ENCODE data around the gene GABRP.
A peak's percentile ranks its signal among the peaks of the same experiment; 100 is the strongest.
"Not testable (repeated sequence)": the region's sequence is repeated elsewhere in the genome, so short reads cannot be mapped to it uniquely, and the experiment has no call there.

GABRP gene

GRCh38 chr5:170781946-170782345, 1.6 kb upstream of the GABRP start:
- H3K4me3 ChIP-seq (ENCODE audit: low read length): no peak overlapping the region
- no peak for DNase-seq (ENCODE audit: low read depth, low spot score)

DNA sequence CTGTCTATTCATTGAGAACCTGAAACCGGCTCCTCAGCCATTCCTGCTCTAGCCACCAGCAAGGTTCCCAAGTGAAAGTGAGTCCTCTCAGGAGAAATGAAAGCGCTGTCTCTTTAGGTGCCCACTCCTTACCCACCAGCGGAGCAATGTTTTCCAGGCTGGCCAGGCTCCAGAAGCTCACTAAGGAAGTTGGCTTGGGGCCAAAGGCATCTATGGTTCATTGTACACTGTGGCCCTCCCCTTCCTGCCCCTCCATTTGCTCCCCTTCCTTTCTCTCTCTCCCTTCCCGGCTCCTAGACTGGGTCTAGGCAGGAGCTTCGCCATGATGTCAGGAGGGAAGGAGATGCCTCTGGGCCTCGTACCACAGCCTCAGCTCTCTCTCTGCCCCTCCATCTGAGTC, 1.1 kb upstream of the GABRP start:
- no peak for DNase-seq (ENCODE audit: low read depth, low spot score)
- no peak overlapping the region for H3K4me3 ChIP-seq (ENCODE audit: low read length)

GRCh38 chr5:170785416-170785815, 1.9 kb downstream of the GABRP start:
- H3K4me3 ChIP-seq (ENCODE audit: low read length): no peak overlapping the region
- DNase-seq (ENCODE audit: low read depth, low spot score): no peak

- DNase-seq (ENCODE audit: low read depth, low spot score): no peak
Observed at GRCh38 chr5:170787216-170787615, 3.7 kb downstream of the GABRP start.

DNA sequence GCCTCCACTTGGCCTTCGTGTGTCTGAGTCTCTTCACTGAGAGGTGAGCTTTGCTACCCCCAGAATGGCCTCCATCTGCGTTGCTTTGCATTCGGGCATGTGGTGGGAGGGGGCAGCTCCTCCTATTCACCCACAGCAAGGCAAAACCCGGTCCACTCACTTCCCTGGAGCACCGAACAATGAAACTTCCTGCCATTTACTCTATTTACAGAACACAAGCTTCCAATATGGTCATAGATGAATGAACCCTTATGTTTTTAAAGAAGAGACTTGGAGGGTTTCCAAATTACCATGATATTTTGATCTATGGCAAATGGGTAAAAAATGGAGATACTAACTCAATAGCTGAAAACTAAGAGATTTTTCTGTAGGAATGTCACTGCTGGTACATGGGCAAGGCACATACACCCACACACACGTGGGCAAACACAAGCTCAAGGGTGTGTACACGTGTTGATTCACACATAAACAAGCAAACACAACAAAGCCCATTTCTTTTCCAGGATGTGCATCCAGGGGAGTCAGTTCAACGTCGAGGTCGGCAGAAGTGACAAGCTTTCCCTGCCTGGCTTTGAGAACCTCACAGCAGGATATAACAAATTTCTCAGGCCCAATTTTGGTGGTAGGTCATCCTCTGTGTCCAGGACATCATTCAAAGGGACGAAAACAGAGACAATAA, 5.2 kb downstream of the GABRP start:
- no peak for DNase-seq (ENCODE audit: low read depth, low spot score)

More at GRCh38 chr5:170787216-170787615, 3.7 kb downstream of the GABRP start:
- no peak overlapping the region for H3K4me3 ChIP-seq (ENCODE audit: low read length)

DNA sequence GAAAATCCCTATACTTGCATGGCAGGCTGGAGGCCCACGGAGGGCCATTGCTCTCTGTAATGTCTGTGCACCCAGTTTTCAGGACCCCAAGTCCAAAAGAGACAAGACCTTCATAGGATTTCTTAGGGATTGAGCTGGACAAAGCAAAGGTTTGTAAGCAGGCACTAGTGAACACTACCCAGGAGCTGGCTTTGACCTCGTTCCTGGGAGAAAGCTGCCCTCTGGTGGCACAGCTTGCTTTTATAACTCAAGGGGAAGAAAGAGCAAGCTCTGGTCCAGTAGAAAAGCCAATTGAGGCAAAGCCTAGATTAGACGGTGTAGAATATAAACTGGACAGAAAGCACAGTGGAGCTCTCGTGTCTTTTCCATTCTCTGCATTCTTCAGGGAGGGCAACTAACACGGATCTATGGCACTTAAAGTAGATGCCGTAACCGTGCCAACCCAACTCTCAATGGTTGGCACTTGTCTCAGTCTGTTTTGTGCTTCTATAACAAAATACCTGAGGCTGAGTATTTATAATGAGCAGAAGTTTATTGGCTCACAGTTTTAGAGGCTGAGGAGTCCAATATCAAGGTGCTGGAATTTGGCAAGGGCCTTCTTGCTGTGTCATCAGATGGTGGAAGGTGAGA, 7.9 kb downstream of the GABRP start:
- peak; percentile 17 for DNase-seq (ENCODE audit: low read depth, low spot score)
- H3K4me3 ChIP-seq (ENCODE audit: low read length): no peak overlapping the region

More for the DNA sequence above, 5.2 kb downstream of the GABRP start:
- H3K4me3 ChIP-seq (ENCODE audit: low read length): no peak overlapping the region

DNA sequence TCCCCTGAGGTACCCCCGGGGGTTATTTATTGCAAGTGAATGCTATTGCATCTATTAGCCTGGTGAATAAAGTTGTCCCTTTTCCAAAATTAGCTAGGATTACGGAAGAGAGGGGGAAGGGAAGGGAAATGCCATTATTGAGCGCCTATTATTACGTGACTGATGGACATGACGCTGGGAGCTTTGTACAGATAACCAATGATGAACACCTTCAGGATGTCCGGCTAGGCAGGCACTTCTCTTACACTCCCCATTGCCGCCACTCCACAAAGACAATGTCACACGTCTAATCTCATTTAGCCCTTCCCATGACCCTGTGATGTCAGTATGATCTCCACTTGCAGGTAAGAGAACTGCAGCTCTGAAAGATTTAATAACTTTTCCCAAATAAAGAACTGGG, 9.4 kb downstream of the GABRP start:
- DNase-seq (ENCODE audit: low read depth, low spot score): no peak
- H3K4me3 ChIP-seq (ENCODE audit: low read length): no peak overlapping the region

DNA sequence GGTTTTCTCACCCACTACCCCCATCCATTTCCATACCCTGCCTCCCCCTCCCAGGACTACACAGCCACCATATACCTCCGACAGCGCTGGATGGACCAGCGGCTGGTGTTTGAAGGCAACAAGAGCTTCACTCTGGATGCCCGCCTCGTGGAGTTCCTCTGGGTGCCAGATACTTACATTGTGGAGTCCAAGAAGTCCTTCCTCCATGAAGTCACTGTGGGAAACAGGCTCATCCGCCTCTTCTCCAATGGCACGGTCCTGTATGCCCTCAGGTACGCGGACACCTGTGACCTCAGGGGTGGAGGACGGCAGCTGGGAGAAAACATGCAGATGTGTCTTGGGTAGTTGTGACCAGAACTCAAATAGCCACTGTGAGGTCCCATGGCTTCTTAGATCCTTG, 11.6 kb downstream of the GABRP start:
- DNase-seq (ENCODE audit: low read depth, low spot score): no peak
- H3K4me3 ChIP-seq (ENCODE audit: low read length): no peak overlapping the region

- no peak overlapping the region for H3K4me3 ChIP-seq (ENCODE audit: low read length)
- DNase-seq (ENCODE audit: low read depth, low spot score): no peak
Observed at GRCh38 chr5:170805666-170806065, 22.1 kb downstream of the GABRP start.

DNA sequence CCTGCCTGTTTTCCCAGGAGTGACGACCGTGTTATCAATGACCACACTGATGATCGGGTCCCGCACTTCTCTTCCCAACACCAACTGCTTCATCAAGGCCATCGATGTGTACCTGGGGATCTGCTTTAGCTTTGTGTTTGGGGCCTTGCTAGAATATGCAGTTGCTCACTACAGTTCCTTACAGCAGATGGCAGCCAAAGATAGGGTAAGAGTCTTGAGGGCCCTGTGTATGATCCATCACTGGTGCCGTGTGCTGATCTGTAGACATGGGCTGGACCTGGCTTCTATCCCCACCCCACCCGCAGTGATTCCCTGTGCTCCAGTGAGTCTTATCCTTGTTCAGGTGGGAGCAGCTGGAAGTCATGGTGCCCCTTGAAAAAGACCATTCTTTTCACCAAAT, 26.0 kb downstream of the GABRP start:
- no peak overlapping the region for H3K4me3 ChIP-seq (ENCODE audit: low read length)
- no peak for DNase-seq (ENCODE audit: low read depth, low spot score)

GRCh38 chr5:170811719-170812118, 28.2 kb downstream of the GABRP start:
- H3K4me3 ChIP-seq (ENCODE audit: low read length): no peak overlapping the region
- DNase-seq (ENCODE audit: low read depth, low spot score): no peak

GRCh38 chr5:170813231-170813630, 29.7 kb downstream of the GABRP start:
- H3K4me3 ChIP-seq (ENCODE audit: low read length): no peak overlapping the region
- DNase-seq (ENCODE audit: low read depth, low spot score): no peak

DNA sequence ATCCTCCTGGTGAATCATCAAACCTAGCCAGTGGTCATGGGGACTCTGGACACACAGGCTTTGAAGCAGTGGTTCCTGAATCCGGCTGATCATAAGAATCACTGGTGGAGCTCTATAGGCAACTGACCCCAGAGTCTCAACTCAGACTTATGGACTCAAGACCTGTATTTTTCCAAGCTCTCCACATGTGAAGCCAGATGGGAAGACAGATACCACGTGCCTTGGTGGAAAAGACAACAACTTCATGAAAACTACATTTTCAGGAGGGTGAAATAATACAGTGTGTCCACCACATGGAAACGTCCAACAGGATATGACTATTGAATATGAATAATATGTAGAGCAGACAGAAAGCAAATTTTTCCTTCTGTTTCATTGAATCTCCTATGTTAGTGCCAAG, 33.7 kb downstream of the GABRP start:
- DNase-seq (ENCODE audit: low read depth, low spot score): no peak

DNA sequence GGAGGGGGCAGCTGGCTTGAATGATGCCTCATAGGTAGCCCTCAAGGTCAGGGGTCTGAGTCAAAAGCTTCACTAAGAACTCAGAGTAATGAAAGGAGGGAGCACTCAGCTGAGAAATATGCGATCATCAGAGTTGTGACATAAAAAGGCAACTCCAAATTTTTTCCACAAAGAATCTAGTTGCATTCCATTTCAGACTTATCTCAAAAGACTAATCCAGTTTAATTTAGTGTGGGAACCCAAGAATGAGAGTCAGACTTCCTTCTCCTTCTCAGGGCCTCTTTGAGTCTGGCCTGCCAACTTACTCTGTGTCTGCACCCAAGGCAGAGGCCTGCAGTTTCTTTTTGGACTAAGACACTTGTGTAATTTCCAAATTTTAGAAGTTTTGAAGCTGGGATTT, 34.7 kb downstream of the GABRP start:
- no peak overlapping the region for H3K4me3 ChIP-seq (ENCODE audit: low read length)
- no peak for DNase-seq (ENCODE audit: low read depth, low spot score)

More for the DNA sequence above, 33.7 kb downstream of the GABRP start:
- no peak overlapping the region for H3K4me3 ChIP-seq (ENCODE audit: low read length)

GRCh38 chr5:170819824-170820223, 36.3 kb downstream of the GABRP start:
- H3K4me3 ChIP-seq (ENCODE audit: low read length): no peak overlapping the region
- no peak for DNase-seq (ENCODE audit: low read depth, low spot score)

GRCh38 chr5:170821257-170821800, 37.8 kb downstream of the GABRP start:
- no peak for DNase-seq (ENCODE audit: low read depth, low spot score)
- H3K4me3 ChIP-seq (ENCODE audit: low read length): no peak overlapping the region

- no peak for DNase-seq (ENCODE audit: low read depth, low spot score)
- no peak overlapping the region for H3K4me3 ChIP-seq (ENCODE audit: low read length)
Observed at GRCh38 chr5:170826117-170826516, 42.6 kb downstream of the GABRP start.

DNA sequence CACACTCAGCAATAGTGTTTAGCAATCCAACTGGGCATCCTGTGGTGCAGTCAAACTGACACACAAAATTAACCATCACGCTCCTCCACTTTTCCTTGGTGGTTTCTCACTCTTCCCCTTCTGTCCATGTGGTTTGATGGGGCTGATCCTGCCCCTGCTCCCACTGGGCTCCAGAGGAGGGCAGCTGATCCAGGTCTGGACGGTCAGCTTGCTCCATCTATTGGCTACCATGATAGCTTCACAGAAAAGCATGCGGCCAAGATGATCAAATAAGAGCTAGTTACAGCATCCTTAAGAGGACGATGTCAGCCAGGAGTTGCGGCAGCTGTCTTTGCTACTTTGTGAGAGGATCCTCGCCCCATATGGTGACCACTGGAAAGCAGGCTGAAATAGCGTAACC, 48.7 kb downstream of the GABRP start:
- no peak for DNase-seq (ENCODE audit: low read depth, low spot score)
- no peak overlapping the region for H3K4me3 ChIP-seq (ENCODE audit: low read length)

GRCh38 chr5:170833981-170834380, 50.5 kb downstream of the GABRP start:
- DNase-seq (ENCODE audit: low read depth, low spot score); H3K4me3 ChIP-seq (ENCODE audit: low read length): not testable (repeated sequence)

DNA sequence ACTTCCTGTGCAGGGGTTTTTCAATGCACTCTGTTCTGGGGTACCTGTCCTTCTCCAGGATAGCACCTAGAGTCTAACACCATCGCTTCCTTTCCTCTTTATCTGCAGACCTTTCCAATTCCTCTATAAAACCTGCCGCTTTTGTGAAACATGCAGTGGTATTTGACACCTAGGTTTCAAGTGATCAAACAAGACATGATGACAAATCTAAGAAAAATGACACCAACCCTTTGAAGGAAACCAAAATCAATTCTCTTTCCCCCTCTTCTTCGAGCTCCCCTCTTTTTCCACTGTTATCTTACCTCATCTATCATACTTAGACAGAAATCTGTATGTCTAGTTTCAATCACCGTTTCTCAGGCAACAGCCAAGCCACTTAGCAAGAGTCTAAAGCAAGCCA, 52.7 kb downstream of the GABRP start:
- no peak for DNase-seq (ENCODE audit: low read depth, low spot score)
- H3K4me3 ChIP-seq (ENCODE audit: low read length): no peak overlapping the region

GRCh38 chr5:170843870-170844269, 60.3 kb downstream of the GABRP start:
- DNase-seq (ENCODE audit: low read depth, low spot score): no peak
- H3K4me3 ChIP-seq (ENCODE audit: low read length): no peak overlapping the region
